ENCODE measurements around the gene HEY2.

DNA sequence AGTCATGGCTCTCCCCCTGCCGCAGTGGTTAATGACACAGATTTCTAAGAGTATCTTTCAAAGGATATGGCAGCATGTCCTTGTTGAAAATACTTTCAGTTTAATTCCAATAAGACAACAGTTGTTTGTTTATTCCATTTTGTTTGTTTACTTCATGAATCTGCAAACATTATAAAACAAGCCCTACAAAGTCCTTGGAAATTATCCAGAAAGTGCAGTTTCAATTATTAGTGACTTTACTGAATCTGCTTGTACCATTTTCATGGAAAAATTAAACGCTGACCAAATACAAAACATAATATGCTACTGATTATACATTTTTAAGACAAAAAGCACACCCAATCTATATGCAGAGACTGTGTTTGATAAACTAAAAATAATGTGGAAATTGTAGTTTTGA, 3.3 kb downstream of the HEY2 start:
- TF ChIP-seq, protein P1, sequence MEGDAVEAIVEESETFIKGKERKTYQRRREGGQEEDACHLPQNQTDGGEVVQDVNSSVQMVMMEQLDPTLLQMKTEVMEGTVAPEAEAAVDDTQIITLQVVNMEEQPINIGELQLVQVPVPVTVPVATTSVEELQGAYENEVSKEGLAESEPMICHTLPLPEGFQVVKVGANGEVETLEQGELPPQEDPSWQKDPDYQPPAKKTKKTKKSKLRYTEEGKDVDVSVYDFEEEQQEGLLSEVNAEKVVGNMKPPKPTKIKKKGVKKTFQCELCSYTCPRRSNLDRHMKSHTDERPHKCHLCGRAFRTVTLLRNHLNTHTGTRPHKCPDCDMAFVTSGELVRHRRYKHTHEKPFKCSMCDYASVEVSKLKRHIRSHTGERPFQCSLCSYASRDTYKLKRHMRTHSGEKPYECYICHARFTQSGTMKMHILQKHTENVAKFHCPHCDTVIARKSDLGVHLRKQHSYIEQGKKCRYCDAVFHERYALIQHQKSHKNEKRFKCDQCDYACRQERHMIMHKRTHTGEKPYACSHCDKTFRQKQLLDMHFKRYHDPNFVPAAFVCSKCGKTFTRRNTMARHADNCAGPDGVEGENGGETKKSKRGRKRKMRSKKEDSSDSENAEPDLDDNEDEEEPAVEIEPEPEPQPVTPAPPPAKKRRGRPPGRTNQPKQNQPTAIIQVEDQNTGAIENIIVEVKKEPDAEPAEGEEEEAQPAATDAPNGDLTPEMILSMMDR (optimal IDR thresholded peaks at IDR 0.05 in 1 of 3, IDR thresholded peaks at IDR 0.05 in 1 of 3, conservative IDR thresholded peaks at IDR 0.05 in 1 of 3; ENCODE audit: extremely low read depth in 1 of 3, insufficient read depth in 2 of 3, low read length in 3 of 3): no peak
- TF ChIP-seq EZH2 (IDR thresholded peaks at IDR 0.05; ENCODE audit: low read length): no peak
